ENCODE data around the gene SLC27A6. TPM values are rescaled to one million over a fixed set of nuclear protein-coding genes. Genes with fewer than 3 reads are reported as not detected.

Gene SLC27A6
- total and polyA plus RNA-seq, 2 experiments from 2014 or later: 2.0 to 4.8 TPM

- Mint-ChIP-seq H3K27me3 (ENCODE audit: insufficient read depth, low read depth, poor library complexity) (peaks cover 2% of the 10 kb centered on the region), H3K9me3 (no peaks in the 10 kb centered on the region), H3K4me3 (no peak overlapping the region), H3K27ac (peak overlapping the region; percentile 7; the same call in 1 of the 2 replicates), H3K36me3 (ENCODE audit: low read depth) (no peaks in the 10 kb centered on the region), H3K4me1 (peaks cover 12% of the 10 kb centered on the region)
- ATAC-seq (peak; percentile 54), DNase-seq (ENCODE audit: low spot score) (peak; percentile 61)
- no peaks in the 10 kb centered on the region for H3F3A ChIP-seq (replicated peaks; ENCODE audit: low read depth)
- no peaks in the 10 kb centered on the region for H3K9me2 ChIP-seq (ENCODE audit: insufficient read depth)
- H3K27ac ChIP-seq (ENCODE audit: low read depth): no peak overlapping the region; the same call in 1 of the 2 replicates
- H4K20me1 ChIP-seq (replicated peaks; ENCODE audit: insufficient read depth): no peaks in the 10 kb centered on the region
- H3K79me2 ChIP-seq (replicated peaks; ENCODE audit: insufficient read depth): no peaks in the 10 kb centered on the region
- no peak for TF ChIP-seq CTCF (conservative IDR thresholded peaks at IDR 0.05; ENCODE audit: low read depth in 2 of 2)
- no peak for TF ChIP-seq JUNB (IDR thresholded peaks at IDR 0.05; ENCODE audit: unreplicated experiment)
- TF ChIP-seq NANOG (IDR thresholded peaks at IDR 0.05; ENCODE audit: borderline replicate concordance): no peak
- no peak for TF ChIP-seq ZNF331 (CRISPR knock-in tag; IDR thresholded peaks at IDR 0.05; ENCODE audit: low read depth)
- TF ChIP-seq ZNF462 (CRISPR knock-in tag; IDR thresholded peaks at IDR 0.05): no peak
- no peak for TF ChIP-seq REST (IDR thresholded peaks at IDR 0.05; ENCODE audit: unreplicated experiment)
- H3K4me3 ChIP-seq: no peak overlapping the region
- no peaks in the 10 kb centered on the region for H3K27me3 ChIP-seq (ENCODE audit: insufficient read depth)
- H2AFZ ChIP-seq: peak overlapping the region; percentile 33; the same call in 1 of the 2 replicates
- H3K4me1 ChIP-seq (ENCODE audit: insufficient read depth): peaks cover 6% of the 10 kb centered on the region
- no peaks in the 10 kb centered on the region for H3K36me3 ChIP-seq (ENCODE audit: insufficient read depth)
- H3K4me2 ChIP-seq: peak overlapping the region; percentile 33
These were observed 37.9 kb downstream of the SLC27A6 start for GRCh38 chr5:129003232-129003631.

All from GM23338 (cell line).